Activated CD8-positive, alpha-beta memory T cell treated with anti-CD3 and anti-CD28 coated beads, Interleukin-2, amount 50 U/mL, for 24 hours (primary cell): Measurements from ENCODE around the gene THOC7.

Source experiments
- DNase-seq: peaks from one replicate; pipeline ENCODE4 v3.0.0-alpha.2; 2020; ENCODE audit errors: extremely low read depth

THOC7 gene

DNA sequence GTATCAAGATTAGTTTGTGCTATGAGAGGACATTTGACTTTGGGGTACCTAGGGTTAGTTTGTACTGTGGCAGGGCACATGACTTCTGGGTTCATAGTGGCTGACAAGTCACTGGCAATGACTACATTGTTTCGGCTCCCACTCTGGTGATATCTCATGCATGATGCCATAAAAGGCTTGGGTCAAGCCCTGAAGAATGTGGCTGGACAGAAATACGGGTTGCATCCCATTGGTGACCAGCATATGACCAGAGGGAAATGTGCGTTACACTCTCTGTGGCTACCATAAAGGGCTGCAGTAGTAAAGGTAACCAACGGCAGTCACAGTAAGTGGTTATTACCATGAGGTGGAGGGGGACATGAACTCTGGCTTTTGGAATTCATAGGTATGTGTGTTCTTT, 18.4 kb downstream of the THOC7 start:
- no peak for DNase-seq

DNA sequence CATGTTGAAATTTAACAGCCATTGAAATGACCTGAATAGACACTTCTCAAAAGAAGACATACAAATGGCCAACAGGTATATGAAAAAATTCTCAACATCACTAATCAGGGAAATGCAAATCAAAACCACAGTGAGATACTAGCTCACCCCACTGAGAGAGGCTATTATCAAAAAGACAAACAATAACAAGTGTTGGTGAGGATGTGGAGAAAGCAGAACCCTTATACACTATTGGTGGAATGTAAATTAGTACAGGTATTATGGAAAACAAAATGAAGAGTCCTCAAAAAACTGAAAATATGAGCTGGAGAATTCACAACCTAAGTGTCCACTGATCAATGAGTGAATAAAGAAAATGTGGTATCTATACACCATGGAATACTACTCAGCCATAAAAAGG, 21.5 kb downstream of the THOC7 start:
- no peak for DNase-seq

DNA sequence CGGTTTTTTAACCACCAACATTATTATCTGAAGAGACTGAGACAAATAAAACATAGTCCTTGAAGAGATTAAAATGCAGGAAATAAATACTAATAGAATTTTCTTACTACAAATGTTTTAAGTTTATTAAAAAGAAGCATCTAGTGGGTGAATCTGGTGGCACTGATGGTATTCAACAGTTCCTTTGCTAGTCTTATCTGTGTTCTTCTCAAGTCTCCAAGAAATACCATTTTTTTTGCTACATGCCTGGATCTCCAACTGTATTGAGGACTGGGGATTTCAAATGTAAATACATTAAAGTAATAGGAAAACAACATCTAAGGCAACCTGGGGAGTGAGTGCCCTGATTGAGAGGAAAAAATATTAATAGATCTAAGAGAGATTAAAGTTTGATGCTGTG, 21.9 kb downstream of the THOC7 start:
- DNase-seq: no peak

DNA sequence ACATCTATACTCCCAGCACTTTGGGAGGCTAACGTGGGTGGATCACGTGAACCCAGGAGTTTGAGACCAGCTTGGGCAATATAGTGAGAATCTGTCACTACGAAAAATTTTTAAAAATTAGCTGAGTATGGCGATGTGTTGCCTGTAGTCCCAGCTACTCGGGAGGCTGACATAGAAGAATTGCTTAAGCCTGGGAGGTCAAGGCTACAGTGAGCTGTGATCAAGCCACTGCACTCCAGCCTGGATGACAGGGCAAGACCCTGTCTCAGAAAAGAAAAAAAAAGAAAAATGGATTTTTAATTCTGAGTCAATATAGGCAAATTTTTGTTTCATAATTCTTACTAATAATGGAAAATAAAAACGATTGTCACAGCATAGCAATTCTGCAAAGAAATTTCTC, 31.2 kb downstream of the THOC7 start:
- DNase-seq: no peak

DNA sequence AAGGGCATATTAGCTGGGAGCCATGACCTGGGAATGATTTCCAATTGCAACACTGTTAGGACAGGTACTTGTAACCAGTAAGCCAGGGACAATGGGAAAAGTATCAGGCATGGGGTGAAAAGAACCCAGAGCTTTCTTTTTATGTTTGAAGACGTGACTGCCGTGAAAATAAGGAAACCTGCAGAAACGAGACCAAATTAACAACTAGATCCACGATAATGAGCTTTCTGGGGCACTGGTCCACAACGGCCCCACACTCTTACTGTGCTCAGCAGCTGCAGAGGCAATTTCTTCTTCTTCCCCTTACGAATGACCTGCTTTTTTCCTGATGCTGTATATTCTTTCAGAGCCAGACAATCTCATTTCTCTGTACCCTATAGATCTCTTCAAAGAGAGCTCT, 33.1 kb downstream of the THOC7 start:
- no peak for DNase-seq

DNA sequence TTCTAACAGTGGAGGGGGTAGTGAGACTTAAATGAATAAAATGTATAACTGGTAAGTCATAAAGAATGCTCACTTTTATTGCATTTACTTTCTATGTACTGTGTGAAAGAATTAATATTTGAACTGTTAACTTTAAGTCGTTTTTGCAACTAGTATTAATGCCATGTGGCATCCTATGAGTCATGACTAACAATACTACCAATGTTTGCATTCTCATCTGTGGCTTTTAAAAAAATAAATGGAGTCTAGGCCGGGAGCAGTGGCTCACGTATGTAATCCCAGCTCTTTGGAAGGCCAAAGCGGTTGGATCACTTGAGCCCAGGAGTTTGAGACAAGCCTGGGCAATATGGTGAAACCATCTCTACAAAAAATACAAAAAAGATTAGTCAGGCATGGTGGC, 39.3 kb downstream of the THOC7 start:
- no peak for DNase-seq

DNA sequence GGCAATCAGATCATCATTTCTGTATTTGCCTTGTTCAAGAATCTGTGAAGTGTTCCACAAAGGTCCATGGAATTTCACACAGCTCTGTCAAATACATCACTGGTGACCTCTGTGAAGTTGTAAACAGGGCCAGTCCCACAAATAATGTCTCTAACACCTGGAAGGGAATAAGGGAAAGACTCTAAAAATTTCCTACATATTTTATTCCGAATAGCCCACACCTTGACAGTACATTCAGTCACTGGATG, 44.5 kb downstream of the THOC7 start, which contains the start of gene C3orf49:
Gene C3orf49 (plus strand): TSS at position 149 of the 248 bp plus-strand sequence. CDS start 173 bp downstream, outside the sequence.
- DNase-seq: no peak

DNA sequence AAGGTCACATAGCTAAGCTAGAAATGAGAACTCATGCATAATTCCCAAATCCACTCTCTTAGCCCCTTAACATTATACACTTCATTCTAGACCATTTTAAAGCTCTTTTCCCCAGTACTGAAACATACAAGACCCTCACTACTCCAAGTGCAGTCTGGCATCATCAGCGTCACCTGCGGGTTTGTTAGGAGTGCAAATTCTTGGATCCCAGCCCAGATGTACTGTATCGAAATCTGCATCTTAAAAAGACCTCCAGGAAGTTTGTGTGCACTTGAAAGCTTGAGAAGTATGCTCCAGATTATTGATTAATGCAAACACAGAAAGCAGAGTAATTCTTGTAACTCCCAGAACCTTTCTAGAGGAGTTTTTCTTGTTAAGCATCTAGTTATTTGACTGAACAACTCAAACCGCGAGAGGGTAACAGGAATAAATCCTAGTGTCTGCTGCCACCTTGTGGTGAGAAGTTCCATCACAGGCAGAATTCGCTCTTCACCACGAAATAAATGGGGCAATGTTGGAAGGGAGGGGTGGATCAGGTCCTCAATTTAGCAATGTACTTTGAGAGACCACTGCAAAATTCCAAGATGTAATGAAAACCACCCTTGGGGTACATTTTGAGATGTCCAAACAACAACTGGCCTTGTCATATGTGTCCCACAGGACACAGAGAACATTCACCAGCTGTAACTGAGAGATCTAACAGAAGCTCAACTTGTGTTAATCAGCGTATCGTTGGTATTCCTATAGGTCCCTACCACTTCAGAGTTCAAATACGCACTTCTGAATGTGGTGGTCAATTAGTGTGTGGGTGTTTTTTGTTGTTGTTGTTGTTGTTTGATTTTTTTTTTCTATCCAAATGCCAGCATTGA, 45.1 kb downstream of the THOC7 start:
- no peak for DNase-seq

DNA sequence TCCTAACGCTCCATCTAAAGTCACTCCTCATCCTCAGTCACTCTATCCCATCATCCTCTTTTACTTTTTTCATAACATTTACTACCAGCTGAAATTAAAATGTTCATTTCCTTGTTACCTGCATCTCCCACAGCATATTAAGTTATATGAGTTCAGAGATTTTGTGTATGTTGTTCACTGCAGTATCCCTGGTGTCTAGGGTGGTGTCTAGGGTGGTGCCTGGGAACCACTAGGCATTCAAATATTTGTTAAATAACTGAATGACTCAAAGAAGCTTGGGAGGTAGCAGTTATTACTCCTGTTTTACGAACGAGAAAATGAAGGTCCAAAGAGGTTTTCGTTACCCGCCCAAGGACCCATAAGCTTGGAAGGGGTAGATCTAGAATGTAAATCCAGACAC, 46.4 kb downstream of the THOC7 start:
- DNase-seq: no peak

DNA sequence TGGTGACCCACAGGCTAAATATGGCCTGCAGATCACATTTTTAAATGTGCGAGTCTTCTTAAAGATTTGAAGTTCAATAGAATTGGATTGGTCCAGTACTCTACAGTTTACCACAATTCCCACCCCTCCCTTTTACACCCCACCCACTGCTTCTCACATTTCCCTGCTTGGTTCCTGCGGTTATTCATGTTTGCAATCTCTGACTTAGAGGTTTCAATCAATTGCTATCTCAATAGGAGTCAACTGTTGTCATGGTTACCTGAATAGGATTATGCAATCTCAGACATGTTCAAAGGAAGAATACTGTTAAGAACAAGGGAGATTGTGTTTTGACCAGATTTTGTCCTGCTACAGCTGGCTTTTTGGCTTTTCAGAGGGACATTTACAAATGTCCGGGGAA, 49.4 kb downstream of the THOC7 start:
- no peak for DNase-seq

DNA sequence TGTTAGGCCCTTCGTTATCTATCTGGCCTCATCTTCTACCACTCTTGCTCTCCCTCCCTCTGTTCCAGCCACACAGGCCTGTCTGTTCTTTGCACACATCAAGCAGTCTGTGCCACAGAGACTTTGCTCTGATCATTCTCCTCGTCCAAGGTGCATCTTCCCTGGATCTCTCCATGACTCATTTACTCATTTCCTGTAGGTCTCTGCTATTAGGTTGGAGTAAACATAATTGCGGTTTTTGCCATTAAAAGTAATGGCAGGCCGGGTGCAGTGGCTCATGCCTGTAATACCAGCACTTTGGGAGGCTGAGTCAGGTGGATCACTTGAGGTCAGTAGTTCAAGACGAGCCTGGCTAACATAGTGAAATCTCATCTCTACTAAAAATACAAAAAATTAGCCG, 54.0 kb downstream of the THOC7 start:
- DNase-seq: no peak

DNA sequence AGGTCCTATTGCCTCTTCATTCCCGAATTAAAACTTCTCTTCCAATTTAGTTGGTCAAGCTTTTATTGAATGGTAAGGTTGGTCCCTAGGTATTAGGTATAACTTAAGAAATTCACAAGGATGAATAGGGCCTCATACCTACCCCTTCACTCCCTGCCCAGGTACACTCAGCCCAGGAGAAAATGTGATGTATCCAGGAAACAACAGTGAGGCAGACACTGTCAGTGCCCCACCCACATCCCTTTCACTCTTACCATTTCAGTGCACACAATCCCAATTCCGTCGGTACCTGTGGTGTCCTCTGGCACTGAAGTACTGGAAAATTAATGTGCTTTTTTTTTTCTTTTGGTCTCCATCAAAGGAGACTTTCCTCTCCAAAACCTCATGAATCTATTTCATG, 55.0 kb downstream of the THOC7 start:
- no peak for DNase-seq

DNA sequence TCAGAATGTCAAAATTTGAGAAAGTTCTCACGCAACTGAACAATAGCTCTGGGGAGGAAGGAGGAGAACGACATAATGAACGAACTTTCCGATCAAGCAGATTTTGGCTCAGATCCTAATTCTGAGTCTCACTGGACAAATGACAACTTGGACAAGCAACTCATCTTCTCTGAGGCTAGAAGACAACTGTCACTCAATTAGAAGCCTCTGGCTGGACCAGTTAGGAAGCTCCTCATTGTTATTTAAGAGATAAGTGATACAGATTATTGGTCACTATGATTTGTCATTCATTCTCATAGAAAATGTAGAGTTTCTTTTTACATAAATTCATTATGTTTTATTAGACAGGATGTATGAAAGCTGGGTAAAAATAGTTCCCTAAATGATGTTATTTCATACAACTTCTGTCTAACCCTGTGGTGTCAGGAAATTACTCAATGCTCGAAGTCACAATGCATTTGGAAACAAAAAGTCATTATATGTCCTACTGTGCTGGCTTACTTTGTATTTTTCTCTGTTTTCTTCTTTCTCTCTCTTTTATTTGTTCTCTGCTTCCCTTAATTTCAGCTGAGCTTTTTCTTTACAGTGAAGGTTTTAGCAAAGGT, 55.5 kb downstream of the THOC7 start:
- DNase-seq: no peak

DNA sequence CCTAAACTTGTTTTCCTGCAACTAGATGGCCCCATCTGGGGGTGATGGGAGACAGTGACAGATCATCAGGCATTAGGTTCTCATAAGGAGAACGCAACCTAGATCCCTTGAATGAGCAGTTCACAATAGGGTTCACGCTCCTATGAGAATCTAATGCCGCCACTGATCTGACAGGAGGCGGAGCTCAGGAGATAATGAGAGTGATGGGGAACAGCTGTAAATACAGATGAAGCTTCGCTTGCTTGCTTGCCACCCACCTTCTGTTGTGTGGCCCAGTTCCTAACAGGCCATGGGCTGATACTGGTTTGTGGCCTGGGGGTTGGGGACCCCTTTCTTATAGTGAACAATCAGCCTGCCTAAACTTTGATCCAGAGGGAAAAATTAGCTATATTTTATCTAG, 59.7 kb downstream of the THOC7 start:
- no peak for DNase-seq

DNA sequence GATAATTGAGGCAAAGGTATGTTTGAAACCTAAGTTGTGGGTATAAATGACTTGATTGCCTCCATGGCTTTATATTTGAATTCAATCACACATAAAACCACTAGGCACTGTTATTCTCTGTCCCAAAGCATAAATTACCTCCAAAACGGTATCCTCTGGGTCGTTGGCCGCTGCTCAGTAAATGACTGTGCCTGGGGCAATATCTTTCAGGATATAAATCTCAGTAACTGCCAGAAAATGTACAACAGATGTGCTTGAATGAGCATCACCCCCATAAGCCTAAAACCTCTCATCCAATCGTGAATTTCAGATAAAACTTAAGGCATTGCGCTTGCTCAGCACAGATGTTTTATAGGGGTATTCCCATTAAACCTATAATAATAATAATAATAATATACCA, 63.5 kb downstream of the THOC7 start:
- DNase-seq: no peak

DNA sequence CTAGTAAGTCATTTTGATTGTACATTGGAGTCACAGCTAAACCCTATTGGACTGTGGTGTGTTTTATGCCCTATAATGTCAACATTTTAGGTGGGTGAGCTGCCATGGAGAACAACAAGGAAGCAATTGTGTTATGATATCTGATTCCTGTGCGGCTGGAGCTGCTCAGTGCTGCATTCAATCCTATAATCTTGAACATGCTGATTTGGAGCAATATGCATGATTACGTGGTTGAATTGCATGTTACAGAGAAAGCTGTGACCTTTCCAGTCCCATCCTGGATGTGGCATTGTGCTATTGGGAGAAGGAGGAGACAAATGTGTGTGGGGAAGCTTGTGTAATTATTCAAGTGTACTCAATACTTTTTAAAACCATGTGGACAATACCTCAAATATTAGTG, 64.7 kb downstream of the THOC7 start:
- no peak for DNase-seq

DNA sequence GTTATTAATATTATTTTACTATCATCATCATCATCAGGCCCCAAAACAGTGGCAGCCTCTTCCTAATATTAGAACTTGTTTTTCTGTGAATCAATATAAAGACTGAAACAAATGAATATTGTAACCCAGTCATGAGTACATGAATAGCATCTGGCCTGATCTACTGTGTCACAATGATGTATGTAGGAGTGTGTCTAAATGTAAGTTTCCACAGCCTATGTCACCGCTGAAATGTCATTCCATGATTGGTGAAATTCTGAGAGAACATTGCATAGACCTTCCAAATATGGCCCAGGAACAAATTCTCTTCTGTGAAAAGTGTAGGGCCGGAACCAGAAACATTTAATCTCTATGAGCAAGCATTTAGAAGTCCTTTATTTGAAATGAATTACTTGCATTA, 65.1 kb downstream of the THOC7 start:
- DNase-seq: no peak

DNA sequence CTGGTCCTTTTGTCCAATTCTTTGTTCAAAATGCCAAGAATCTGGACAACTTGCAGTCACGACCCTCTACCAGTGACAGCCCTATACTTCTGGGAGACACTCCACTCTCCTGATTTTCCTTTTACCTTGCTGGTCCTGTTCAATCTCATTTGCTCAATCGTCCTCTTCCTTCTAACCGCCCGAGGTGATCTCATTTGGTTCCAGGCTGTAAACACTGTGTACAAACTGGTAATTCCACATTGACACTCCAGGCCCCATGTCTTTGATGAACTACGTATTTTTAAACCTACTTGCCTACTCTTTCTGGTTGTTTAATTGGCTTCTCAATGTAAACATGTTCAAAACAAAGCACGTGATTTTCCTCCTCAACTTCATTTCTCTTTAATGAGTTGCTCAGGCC, 68.2 kb downstream of the THOC7 start:
- DNase-seq: no peak

DNA sequence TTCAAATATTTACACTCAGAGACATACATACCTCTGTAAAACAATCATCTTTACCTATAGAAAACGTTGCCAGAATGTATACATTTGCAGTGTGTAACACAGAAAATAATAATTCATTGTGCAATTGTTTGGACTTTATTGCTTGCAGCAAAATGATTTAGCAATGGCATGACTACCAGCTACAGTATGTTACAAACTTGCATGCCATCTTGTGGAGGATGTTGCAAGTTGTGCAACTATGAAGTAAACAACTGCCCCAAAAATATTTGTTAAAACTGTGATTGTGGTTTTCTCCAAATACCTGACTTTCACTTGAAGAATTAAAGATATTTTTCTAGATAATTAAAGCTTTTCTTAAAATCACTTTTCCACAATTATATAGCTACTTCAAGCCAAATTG, 71.6 kb downstream of the THOC7 start:
- no peak for DNase-seq
